GM19351 (cell line): Measurements from ENCODE around the gene RALGAPB.
A peak's percentile ranks its signal among the peaks of the same experiment; 100 is the strongest.
"Not testable (repeated sequence)": the region's sequence is repeated elsewhere in the genome, so short reads cannot be mapped to it uniquely, and the experiment has no call there.

ENCODE experiments used
- ATAC-seq: cut with Tn5 transposase; IDR thresholded peaks from one replicate; pipeline ENCODE4 v1.9.1; 2021; ENCODE audit warnings: mild to moderate bottlenecking, moderate library complexity; ENCODE audit not compliant: unreplicated experiment

The RALGAPB gene

DNA sequence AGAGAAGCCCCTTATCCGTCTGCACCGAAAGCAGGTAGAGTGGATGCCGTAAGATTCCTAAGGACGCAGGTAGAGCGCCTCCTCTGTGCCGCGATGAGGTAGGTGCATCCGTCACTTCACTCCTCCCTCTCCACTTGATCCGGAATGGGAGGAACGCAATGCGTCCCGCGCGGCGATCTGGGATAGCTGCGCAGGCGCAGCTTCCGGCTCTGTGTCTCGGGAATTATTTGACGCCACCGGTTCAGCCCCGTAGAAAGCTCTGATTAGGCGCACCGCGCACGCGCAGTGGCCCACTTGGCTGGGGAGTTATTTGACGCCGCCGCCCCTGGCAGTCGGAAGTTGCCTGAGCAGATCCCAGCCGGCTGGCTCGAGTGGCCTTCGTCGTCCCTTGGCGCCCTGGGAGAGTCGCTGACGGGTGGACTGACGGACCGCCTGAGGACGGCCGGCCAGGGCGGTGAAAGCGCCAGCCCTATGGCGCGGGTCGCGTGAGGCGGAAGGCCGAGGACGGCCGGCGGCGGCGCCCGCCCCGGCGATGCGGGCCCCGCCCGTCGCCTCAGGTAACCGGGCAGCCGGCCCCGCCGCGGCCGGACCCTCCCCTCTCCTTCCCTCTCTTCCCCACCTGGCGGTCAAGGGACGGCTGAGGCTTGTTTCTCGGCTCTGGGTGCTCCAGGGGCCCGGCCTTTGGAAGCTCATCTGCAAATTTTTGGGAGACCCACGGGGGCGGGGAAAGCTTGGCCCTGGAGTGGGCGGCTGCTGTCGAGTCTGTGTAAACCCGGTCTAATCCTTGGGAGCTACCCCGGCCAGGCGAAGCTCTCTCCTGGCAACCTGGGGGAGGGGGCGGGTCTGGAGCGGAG, at the start of gene RALGAPB:
RALGAPB (plus strand) TSS at position 331 of the 854 bp plus-strand sequence. CDS start 15,590 bp downstream, outside the sequence.
- ATAC-seq, result peak; percentile 95

DNA sequence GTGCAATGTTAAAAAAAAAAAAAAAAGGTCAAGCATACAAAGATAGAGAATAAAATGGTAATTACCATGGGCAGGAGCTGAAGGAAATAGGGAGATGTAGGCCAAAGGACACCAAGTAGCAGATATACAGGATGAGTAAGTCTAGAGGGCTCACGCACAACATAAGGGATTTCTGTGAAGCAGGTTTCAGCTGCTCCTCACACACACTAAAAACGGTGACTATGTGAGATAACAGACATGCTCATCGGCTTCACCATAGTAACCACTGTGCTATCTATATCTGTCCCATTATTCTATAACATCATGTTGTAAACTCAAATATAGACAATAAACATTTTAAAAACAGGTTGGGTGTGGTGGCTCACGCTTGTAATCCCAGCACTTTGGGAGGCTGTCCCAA, 49.1 kb upstream of the RALGAPB start:
- ATAC-seq, result no peak

DNA sequence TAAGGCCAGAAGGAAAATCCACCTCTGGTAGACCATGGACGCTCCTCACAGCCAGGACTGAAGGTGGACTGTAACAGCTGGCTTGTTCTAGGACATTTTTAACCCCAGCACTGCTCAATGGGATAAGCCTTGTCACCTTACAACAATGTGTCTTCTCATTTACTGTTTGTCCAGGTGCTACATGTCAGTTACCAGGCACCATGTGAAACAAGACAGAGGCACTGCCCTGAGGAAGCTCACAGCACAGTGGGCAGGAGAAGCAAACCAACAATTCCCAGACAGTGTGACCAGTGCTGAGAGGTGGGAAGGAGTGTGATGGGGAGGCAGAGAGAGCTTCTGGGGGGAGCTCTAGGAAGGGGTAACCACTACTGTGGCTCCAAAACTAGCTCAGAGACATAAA, 48.2 kb upstream of the RALGAPB start:
- no peak for ATAC-seq

DNA sequence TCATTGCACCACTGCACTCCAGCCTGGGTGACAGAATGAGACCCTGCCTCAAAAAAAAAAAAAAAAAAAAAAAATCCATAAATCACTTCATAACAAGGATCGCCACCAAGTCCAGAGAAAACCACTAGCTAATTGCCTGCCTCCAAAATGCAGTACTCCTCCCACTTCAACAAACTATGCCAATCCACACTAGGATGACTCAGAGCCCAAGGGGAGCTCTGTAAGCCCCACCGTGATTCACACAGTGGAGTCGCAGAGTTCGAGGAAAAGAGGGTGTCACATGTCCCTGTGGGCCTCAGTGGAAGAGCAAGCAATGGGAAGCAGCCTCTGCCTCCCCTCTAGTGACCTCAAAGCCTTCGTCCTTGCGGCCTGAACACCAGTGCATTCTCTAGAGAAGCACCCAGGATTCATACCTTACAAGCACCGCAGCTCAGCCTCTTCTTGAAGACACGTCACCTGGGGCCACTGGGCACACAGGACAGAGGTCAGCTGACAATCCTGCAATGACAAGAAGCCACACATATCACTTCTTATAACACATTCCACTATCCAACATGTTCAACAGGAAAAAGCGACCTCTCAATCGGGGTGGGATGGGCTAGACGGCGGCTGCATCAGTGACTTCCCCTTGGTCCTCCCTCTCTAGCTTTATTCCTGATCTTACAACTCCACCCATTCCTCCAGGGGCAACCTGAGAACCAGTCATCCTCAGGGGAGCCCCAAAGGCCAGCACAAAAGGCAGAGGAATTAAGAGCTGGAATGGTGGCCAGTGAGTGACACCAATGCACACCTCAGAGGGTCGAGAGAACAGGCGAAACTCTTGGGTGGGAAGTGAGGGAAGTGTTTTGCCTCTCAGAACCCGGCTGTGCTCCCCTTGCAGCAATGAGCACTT, 46.4 kb upstream of the RALGAPB start:
- ATAC-seq, result no peak

DNA sequence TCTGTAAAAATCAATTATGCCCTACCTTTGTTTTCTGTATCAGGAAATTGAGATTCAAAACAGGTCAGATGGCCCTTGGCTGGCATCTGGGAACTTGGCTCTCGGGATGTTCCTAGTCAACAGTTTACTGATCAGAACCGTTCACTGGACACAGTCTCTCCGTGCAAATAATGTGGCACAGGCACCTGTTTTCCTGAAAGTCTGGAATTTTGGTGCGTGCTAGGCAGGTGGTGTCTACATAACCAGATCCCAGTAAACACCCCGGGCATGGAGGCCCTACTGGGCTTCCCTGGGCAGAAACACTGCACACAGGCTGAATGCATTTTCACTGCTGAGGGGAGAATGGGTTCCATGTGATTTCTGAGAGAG, 45.0 kb upstream of the RALGAPB start:
- no peak for ATAC-seq

DNA sequence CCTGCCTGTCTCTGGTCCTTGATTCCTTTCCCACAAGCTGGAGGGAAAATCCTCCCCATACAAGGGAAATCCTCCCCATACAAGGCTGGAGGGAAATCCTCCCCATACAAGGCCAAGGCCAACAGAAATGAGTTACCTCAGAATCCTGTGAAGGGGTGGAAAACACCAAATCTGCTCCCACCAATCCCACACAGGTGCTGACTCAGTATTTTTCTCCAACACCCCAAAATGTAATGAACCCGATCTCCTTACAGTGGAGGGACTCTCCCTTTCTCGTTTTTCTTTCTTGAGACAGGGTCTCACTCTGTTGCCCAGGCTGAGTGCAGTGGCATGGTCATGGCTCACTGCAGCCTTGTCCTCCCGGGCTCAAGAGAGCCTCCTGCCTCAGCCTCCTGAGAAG, 43.8 kb upstream of the RALGAPB start:
- no peak for ATAC-seq

DNA sequence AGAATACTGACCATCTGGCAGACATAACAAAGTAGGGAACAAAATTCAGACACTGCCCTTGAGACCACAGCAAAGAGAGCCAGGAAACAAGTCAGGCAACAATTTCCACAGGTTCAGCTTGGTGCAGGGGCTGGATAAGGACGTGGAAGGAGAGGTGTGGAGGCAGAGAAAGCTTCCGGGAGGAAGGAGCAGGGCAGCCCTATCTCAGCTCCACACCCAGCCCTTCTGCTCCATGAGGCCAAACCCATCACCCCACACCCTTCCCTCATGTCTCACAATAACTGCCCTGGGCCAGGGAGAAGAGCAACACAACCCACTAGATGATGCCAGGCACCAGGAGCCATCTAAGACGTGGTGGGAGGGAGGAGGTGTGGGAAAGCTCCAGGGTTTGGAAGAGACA, 43.3 kb upstream of the RALGAPB start:
- ATAC-seq, result no peak

DNA sequence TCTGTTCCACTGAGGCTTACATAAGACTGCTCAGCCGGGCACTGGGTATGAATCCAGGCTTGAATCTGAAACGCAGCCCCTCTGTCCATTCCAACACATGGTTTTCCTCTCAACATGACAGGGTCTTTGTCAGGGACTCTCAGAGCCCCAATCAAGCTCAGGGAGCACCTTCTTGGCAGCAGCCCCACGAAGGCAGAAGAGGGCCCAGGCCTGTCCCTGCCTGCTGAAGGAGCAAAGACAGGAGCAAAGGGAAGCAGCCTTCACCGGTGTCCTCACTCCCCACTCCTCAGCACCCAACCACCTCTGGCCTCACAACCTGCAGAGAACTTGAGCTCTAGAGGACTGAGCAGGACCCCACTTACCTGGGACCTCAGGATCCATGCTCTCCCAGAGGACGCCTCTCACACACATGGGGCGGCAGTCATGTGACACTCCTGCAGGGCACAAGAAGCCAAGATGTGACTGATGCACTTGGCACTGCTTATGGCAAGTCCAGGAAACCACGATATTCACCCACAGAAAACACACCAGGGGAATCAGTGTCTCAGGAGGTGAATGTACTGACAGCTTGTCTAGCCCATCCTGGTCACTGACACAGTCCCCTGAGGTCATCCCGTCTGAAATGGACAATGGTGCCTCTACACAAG, 41.8 kb upstream of the RALGAPB start:
- ATAC-seq, result no peak

DNA sequence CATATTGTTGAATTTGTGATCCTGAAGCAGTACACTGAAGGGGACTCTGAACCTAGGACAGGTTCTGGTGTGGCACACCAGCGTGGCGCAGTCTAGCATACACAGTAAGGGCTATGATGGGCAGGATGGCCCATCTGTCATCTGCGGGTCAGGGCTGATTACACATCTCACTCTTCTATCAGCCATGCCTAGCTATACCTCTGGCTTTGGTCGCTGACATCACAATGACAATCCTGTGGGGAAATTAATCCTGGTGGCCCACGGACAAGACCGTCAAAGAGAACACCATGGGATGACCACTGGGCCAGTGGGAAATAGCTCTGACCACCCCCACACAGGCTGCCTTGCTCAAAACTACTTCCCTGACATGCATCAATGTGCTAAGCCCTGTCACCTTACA, 40.4 kb upstream of the RALGAPB start:
- ATAC-seq, result no peak

DNA sequence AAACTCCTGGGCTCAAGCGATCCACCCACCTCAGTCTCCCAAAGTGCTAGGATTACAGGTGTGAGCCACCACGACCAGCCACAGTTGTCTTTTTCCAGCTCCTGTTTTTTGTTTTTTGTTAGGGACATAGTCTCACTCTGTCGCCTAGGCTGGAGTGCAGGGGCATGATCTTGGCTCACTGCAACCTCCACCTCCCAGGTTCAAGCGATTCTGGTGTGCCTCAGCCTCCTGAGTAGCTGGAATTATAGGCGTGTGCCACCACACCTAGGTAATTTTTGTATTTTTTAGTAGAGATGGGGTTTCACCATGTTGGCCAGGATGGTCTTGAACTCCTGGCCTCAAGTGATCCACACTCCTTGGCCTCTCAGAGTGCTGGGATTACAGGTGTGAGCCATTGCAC, 39.8 kb upstream of the RALGAPB start:
- ATAC-seq, result not testable (repeated sequence)

DNA sequence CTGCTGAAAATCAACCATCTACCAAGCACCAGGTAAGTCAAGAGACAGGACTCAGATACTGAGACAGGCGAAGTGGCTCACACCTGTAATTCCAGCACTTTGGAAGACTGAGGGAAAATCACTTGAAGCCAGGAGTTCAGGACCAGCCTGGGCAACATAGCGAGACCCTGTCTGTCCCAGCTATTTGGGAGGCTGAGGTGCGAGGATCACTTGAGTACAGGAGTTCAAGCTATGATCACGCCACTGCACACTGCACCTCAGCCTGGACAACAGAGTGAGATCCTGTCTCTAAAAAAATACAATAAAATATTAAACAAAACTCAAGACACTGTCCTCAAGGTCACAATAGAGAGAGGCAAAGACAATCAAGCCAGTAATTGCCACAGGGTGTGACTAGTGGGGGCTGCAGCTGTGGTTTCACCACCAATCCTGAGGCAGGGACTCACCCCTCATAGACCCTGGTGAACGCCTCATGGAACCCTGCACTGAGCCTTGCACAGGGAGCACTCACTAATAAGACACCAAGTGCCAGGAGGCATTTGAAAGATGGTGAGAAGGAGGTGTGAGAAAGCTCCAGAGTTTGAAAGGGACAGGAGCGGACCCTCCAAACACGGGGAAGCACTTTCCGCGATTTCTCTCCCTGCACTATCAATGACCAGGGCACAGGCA, 39.2 kb upstream of the RALGAPB start:
- no peak for ATAC-seq

DNA sequence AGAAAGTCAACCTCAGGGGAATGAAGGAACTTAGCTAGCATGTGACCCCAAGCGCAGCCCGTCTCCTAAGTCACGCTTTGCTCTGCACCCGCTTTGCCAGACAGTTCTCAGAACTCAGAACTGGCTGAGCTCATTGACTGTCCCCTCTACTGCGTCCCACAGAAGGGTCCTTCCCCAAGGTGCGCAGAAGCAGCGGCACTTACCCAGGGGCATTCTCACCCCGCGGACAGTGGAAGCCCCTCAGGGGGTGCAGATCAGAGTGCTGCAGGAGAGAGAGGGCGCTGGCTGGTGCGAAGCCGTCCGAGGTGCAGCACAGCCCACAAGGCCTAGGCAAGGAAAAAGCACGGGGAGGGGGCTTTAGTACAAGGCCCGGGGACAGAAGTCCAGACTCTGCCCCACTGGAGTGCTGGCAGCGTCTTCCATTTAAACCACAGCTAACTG, 38.3 kb upstream of the RALGAPB start:
- ATAC-seq, result no peak

DNA sequence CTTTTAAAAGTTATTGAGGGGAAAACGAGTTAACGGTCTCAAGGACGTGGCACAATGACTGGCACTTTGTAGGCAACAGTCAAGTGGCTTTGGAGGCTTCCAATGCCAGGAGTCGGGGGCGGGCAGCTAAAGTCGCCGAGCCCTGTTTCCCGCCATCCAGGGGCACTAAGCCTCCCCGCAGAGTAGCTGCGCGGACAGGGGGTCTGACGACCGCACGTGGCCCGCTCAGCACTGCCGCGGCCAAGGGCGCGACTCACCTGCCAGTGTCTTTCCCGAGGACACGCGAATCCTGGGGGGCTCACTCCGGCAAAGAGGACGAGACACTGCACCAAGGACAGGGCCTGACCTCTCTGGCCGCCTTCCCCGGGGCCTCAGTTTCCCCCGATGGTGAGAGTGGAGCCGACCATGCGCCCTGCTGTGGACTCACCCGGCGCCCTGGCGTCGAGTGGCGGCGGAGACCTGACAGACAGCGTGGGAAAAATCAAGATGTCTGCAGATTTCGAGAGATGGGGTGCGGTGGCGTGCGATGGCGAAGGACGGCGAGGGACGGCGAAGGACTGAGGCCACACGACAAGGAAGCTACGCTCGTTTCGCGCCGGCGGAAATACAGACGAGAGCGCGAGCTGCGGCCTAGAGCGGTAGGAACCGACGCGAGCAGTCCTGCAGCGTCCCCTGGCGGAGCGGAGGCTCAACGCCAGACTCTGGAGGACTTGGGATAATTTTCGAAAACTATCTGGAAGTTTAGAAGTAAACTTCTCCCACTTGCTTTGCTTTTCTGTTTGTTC, 37.7 kb upstream of the RALGAPB start, which contains the start of gene SNHG17:
SNHG17 (minus strand) TSS at position 559 of the 785 bp plus-strand sequence.
- ATAC-seq, result peak; percentile 69

DNA sequence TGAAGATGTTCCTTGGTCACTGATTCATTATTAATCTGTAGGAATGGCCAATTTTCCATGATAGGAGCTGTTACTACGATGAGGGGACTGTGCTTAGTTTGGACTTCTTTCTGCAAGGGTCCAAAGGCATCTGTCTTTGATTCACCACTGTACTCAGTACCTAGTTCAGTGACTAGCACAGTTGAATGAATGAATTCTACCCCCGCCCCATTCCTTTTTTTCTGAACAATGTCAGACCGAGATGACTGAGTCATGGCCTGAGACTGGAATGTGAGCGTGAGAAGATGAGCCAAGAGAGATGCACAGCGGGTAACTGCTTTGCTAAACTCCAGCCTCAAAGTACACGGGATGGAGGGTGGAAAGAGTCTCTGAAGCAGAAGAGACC, 37.1 kb upstream of the RALGAPB start:
- ATAC-seq, result no peak

DNA sequence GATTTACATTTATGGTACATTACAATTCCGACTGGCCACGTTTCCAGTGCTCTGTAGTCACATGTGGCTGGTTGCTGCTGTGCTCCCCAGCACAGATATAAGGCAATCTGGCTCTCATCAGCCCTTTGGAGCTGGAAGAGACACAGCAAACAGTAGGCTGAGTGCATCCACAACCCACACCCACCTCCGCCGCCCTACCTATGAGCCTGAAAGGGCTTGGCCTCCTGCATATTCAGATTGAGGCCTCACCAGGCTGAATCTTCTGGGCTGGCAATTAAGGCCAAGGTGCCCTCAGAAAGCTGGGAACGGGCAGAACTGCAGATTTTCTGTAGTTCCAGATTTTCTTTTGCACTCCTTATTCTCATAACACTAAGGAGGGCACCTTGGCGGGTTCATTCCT, 34.8 kb upstream of the RALGAPB start:
- ATAC-seq, result no peak

DNA sequence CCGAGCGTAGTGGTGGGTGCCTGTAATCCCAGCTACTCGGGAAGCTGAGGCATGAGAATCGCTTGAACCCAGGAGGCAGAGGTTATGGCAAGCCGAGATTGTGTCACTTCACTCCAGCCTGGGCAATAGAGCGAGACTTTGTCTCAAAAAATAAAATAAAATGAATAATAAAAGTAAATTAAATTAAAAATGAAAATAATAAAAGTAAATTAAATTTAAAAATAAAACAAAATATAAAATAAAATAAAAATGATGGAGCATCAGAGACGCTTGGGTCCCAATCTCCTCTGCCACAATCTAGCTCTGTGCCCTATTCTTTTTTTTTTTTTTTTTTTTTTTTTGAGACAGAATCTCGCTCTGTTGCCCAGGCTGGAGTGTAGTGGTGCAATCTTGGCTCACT, 31.5 kb upstream of the RALGAPB start:
- not testable (repeated sequence) for ATAC-seq

DNA sequence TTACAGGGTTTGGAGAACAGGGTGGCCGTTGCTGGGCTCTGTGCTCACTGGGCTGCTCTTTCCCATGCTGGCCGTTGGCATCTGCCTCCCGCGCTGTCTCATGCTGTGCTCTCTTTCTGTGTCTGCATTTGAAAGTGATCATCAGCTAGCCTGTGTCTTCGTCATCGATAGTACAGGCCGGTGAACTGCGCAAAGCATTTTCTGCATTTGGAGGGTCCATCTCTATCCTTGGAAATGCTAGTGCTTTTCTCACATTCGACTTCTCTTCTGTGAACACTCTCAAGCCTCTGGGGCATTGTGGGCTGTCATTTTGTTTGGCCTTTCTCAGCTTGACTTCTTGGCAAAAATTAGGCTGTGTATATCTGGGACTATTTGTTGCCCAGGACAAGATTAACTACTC, 30.7 kb upstream of the RALGAPB start:
- no peak for ATAC-seq

DNA sequence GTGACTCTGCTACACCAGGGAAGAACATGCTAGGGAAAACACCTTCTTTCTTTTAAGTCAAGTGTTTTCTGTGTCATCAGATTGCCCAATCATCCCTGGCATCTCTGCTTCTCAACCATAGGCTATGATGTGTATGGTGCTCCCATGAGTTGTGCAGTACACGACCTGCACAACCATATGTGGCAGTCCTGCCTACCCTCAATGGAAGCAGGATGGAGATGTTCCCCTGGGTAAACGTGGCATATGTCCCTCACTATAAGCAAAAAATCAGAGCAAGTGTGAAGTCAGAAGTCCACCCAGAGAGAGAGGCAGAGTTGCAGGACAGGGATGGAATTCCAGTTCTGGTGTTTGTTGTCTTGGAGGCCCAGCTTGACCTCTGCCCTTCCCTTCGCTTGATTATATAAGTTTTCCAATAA, 27.3 kb upstream of the RALGAPB start:
- ATAC-seq, result no peak

DNA sequence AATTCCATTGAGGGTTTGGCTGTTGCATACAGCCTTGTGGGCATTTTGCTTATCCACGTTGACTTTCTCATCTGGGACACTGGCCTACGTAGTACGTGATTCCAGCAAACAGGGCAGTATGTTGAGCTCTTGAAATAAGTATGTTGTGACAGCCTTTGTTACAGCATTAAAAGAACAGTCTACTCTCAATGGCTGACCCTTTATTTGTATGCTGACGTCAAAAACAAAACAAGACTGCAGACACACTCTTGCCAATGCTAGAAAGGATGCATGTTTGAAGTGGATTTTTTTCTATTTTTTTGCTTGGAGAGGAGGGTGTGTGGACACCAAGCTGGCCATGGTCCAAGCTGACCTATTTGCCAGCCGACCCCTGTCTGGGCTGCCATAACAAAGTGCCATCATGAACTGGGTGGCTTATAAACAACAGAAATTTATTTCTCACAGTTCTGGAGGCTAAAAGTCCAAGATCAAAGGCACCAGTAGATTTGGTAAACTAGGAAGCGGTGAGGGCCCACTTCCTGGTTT, 26.7 kb upstream of the RALGAPB start:
- no peak for ATAC-seq
